Measurements from ENCODE around the gene ITGA3.

ITGA3 gene

GRCh38 chr17:50117202-50118051, 61.5 kb downstream of the ITGA3 start:
- Histone ChIP-seq H3K79me2 (ENCODE audit: insufficient read depth, low read length) (no peaks in the 10 kb centered on the region), H3K27me3 (ENCODE audit: insufficient read depth, low read length, poor library complexity) (peaks cover 48% of the 10 kb centered on the region), H2AFZ (ENCODE audit: low read depth, low read length) (no peak overlapping the region), H3K9ac (ENCODE audit: low read depth, low read length) (no peak overlapping the region), H3K4me3 (ENCODE audit: low read depth in 1 of 2, low read length in 2 of 2) (no peak overlapping the region), H4K20me1 (ENCODE audit: insufficient read depth, low read length) (no peaks in the 10 kb centered on the region; the same call in none of the 2 replicates), H3K27ac (ENCODE audit: low read length) (no peak overlapping the region), H3K4me1 (ENCODE audit: insufficient read depth, low read length) (no peaks in the 10 kb centered on the region), H3K4me2 (ENCODE audit: insufficient read depth, low read length) (no peak overlapping the region), H3K9me3 (ENCODE audit: insufficient read depth, low read length, severe bottlenecking) (no peaks in the 10 kb centered on the region), H3K36me3 (ENCODE audit: insufficient read depth, low read length) (no peaks in the 10 kb centered on the region)
- DNase-seq (peak; percentile 51), ATAC-seq (ENCODE audit: insufficient read depth, low read depth) (peak; percentile 83)
- TF ChIP-seq CTCF (IDR thresholded peaks at IDR 0.05; ENCODE audit: borderline replicate concordance, extremely low read depth, low read length, poor library complexity, severe bottlenecking) (peak; percentile 50), EZH2 (IDR thresholded peaks at IDR 0.05; ENCODE audit: borderline replicate concordance, low read depth, low read length, severe bottlenecking) (peak; percentile 83)

DNA sequence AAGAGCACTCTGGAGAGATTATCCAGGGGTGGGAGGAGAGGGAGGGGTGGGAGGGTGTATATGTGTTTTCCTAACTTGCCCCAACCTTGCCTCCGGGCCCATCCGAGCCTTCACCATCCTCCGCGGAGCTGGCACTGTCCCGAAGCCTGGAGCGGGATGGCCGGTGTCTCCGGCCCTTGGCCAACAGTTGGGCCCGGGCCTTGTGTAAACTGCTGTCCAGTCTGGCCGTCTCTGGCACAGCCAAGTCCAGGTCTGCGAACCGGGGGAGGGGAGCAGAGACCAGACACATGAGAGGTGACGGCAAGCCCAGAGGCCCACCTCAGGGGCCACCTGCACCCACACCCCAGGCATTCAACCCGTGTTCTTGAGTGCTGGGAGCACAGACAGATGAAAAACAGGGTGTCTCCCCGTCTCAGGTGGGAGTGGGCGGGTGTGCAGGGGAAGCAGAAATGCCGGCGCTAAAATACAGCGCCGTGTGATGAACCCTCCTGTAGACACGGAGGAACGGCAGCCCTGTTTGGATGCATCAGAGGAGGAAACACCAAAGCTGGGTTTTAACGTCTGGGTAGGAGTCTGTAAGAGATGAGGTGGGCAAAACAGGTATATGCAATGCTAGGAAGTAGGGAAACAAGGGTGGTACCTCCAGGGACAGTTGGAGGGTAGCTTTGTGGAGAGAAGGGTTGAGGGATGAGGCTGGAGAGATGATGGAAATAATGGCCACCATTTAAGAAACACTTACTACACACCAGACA, 62.3 kb downstream of the ITGA3 start:
- no peak for TF ChIP-seq CTCF (IDR thresholded peaks at IDR 0.05; ENCODE audit: borderline replicate concordance, extremely low read depth, low read length, poor library complexity, severe bottlenecking)
- no peak for TF ChIP-seq EZH2 (IDR thresholded peaks at IDR 0.05; ENCODE audit: borderline replicate concordance, low read depth, low read length, severe bottlenecking)
- ATAC-seq (ENCODE audit: insufficient read depth, low read depth) (no peak), DNase-seq (no peak)
- Histone ChIP-seq H3K79me2 (ENCODE audit: insufficient read depth, low read length) (no peaks in the 10 kb centered on the region), H4K20me1 (ENCODE audit: insufficient read depth, low read length) (no peaks in the 10 kb centered on the region; the same call in none of the 2 replicates), H3K4me2 (ENCODE audit: insufficient read depth, low read length) (no peak overlapping the region), H2AFZ (ENCODE audit: low read depth, low read length) (no peak overlapping the region), H3K4me3 (ENCODE audit: low read depth in 1 of 2, low read length in 2 of 2) (no peak overlapping the region), H3K27ac (ENCODE audit: low read length) (no peak overlapping the region), H3K4me1 (ENCODE audit: insufficient read depth, low read length) (no peaks in the 10 kb centered on the region), H3K9ac (ENCODE audit: low read depth, low read length) (no peak overlapping the region), H3K27me3 (ENCODE audit: insufficient read depth, low read length, poor library complexity) (peaks cover 52% of the 10 kb centered on the region), H3K9me3 (ENCODE audit: insufficient read depth, low read length, severe bottlenecking) (no peaks in the 10 kb centered on the region), H3K36me3 (ENCODE audit: insufficient read depth, low read length) (no peaks in the 10 kb centered on the region)

- no peak overlapping the region for H2AFZ ChIP-seq (ENCODE audit: low read depth, low read length)
- no peak for TF ChIP-seq CTCF (IDR thresholded peaks at IDR 0.05; ENCODE audit: borderline replicate concordance, extremely low read depth, low read length, poor library complexity, severe bottlenecking)
- TF ChIP-seq EZH2 (IDR thresholded peaks at IDR 0.05; ENCODE audit: borderline replicate concordance, low read depth, low read length, severe bottlenecking), result no peak
- no peak for ATAC-seq (ENCODE audit: insufficient read depth, low read depth)
- H3K27ac ChIP-seq (ENCODE audit: low read length), result no peak overlapping the region
- H3K27me3 ChIP-seq (ENCODE audit: insufficient read depth, low read length, poor library complexity), result peaks cover 55% of the 10 kb centered on the region
- no peaks in the 10 kb centered on the region for H3K4me1 ChIP-seq (ENCODE audit: insufficient read depth, low read length)
- no peaks in the 10 kb centered on the region; the same call in none of the 2 replicates for H4K20me1 ChIP-seq (ENCODE audit: insufficient read depth, low read length)
- H3K9ac ChIP-seq (ENCODE audit: low read depth, low read length), result no peak overlapping the region
- no peaks in the 10 kb centered on the region for H3K36me3 ChIP-seq (ENCODE audit: insufficient read depth, low read length)
- H3K4me3 ChIP-seq (ENCODE audit: low read depth in 1 of 2, low read length in 2 of 2), result no peak overlapping the region
- no peaks in the 10 kb centered on the region for H3K79me2 ChIP-seq (ENCODE audit: insufficient read depth, low read length)
- no peak for DNase-seq
- no peaks in the 10 kb centered on the region for H3K9me3 ChIP-seq (ENCODE audit: insufficient read depth, low read length, severe bottlenecking)
- H3K4me2 ChIP-seq (ENCODE audit: insufficient read depth, low read length), result no peak overlapping the region
Observed at GRCh38 chr17:50118828-50119218, 62.9 kb downstream of the ITGA3 start.

All from DND-41 (cell line).